Measurements from ENCODE around the gene NFIA.

The NFIA gene

GRCh38 chr1:61280452-61280851 is 198.1 kb downstream of the NFIA start:
- no peak for FAIRE-seq

GRCh38 chr1:61282387-61282786 is 200.0 kb downstream of the NFIA start:
- no peak for FAIRE-seq

- no peak for FAIRE-seq
Measured at GRCh38 chr1:61284248-61284854, 202.0 kb downstream of the NFIA start.

DNA sequence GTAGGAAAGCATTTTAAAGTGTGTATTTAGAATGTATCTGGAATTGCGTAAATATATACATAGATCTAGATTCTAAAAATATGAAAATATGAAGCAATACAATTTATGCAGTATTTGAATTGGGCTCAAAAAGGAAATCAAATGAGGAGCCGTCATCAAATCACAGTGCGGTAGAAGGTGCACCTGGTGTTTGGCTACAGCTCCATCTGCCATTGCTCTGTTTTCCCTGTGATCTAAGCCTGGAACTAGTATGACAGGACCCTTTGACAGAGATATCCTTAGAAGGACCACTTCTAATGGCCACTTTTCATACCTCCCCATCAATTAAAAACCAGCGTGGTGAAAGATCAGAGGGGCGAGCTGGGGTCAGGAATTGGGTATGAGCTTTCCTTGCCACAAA is 202.6 kb downstream of the NFIA start:
- FAIRE-seq, result no peak

GRCh38 chr1:61285371-61285885 is 203.1 kb downstream of the NFIA start:
- FAIRE-seq, result no peak

DNA sequence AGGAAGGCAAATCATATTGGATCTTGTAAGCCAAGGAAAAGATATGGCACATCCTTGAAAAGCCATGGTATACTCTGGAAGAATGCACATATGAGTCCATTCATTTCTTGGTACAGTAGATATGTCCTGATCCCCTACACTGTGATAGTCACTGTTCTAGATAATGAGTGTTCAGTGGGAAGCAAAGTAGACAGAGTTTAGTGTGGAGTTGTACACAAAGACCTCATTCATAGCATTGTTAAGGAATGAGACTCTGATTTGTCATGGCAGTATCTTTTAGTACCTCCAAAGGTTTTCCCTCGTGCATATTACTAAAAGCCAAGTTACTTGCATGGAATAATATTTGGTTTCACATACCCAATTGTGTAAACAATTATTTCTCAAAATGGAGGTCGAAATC is 204.7 kb downstream of the NFIA start:
- no peak for FAIRE-seq

DNA sequence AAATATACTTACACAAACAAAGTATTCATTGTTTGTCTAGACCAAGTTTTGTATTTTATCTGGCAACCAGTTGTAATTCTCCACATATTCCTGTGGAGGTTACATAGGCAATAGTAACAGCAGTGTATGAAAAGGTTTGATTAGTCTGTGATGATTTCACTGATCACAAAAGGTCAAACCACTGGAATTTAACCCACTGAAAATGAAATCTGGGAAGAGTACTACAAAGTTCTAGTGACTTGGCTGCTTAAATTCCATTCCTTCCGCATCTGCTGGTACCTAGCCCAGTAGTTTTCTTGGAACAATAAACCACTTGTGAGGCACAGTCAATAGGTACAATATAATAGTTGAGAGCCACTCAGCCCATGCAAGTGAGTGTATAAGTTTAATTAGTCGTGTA is 205.4 kb downstream of the NFIA start:
- FAIRE-seq, result no peak

- FAIRE-seq, result no peak
Measured at GRCh38 chr1:61289232-61290098, 207.1 kb downstream of the NFIA start.

GRCh38 chr1:61290525-61290924 is 208.2 kb downstream of the NFIA start:
- no peak for FAIRE-seq

DNA sequence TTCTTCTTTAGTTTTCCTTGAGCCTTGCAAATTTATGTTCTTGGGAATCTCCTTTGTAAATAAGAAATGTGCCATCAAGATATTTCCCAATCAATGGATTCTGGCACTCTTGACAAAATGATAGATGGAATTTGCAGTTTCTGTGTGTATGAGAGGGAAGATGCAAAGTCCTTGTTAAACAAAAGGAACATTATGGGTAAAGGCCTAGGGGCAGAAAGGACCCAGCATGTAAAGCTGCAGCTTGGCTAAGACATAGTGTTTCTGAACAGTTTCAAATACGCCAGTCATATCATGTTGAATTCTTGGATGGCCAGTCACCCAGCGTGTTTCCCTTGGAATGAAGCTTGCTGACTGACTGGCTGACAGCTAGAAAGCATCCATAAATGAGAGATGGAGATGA is 210.8 kb downstream of the NFIA start:
- no peak for FAIRE-seq

DNA sequence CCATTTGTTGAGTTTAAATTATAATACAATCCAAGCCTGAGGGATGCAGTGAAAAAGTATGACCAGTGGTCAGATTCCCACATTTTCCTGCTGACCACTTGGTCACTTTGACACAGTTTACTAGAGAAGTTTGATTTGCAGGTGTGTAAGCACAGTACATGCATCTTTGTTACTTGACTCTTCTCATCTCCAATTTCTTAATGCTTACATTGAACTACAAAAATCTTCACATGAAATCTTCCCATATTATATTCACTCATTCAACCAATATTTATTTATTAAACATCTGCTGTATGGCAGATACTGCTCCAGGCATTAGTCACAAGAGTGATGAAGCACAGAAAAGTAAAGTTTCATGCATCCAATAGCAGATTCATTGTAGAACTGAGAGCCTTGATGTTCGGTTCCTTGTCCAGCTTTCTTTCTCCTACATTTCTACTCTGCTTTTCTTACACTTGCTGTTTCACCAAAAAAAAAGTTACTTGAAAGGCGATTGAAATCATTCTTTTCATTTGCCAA is 211.7 kb downstream of the NFIA start:
- no peak for FAIRE-seq

GRCh38 chr1:61294930-61295329 is 212.6 kb downstream of the NFIA start:
- no peak for FAIRE-seq

GRCh38 chr1:61295818-61296537 is 213.6 kb downstream of the NFIA start:
- FAIRE-seq, result no peak

DNA sequence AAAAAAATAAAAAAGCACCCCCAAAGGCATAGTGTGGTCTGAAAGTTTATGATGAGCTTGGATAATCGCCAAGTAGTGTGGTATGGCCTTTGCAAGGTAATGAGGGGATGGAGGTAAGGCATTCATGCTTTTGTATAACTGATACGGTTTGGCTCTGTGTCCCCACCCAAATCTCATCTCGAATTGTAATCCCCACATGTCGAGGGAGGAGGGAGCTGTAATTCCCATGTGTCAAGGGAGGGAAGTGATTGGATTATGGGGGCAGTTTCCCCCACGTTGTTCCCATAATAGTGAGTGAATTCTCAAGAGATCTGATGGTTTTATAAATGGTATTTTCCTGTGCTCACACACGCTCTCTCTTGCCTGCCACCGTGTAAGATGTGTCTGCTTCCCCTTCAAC is 215.5 kb downstream of the NFIA start:
- no peak for FAIRE-seq

- FAIRE-seq, result no peak
Measured at GRCh38 chr1:61299463-61299862, 217.1 kb downstream of the NFIA start.

- no peak for FAIRE-seq
Measured at GRCh38 chr1:61300899-61301298, 218.5 kb downstream of the NFIA start.

DNA sequence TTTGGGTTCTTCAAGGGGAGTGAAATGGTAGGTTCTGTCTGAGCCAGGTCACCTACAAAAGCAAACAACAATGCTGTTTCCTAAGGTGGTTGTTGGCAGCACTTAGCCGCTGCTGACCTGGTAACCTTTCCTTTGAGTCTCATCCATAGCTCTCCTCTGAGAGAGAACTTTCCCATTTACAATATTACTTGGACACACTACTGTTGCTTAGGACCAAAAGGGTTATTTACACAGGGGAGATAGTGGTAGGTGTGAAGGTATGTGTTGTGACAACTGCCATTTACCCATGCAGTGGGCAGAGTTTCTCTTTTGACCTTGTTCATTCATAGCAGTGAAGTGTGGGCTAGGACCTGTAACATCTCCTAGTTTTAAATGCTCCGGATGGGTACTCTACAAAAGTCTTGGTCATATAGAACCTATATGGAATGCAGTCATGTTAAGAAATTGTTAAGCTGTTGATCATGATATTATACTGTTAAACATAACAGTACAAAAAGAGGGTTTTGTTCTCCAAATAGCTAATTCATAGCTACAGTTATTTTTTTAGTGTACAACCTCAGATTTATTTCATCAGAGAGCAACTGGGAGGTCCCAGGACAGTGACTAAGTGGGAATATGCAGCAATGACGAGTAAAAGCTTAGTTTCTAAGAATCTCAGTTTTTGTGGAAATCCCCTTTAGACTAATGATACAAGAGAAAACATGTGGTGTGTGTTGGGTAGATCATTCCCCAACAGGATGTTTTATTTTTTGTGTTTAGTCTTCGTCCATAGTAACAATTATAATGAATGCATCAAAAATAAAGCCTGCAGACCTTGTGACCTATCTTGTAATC is 219.7 kb downstream of the NFIA start:
- FAIRE-seq, result peak; percentile 98

DNA sequence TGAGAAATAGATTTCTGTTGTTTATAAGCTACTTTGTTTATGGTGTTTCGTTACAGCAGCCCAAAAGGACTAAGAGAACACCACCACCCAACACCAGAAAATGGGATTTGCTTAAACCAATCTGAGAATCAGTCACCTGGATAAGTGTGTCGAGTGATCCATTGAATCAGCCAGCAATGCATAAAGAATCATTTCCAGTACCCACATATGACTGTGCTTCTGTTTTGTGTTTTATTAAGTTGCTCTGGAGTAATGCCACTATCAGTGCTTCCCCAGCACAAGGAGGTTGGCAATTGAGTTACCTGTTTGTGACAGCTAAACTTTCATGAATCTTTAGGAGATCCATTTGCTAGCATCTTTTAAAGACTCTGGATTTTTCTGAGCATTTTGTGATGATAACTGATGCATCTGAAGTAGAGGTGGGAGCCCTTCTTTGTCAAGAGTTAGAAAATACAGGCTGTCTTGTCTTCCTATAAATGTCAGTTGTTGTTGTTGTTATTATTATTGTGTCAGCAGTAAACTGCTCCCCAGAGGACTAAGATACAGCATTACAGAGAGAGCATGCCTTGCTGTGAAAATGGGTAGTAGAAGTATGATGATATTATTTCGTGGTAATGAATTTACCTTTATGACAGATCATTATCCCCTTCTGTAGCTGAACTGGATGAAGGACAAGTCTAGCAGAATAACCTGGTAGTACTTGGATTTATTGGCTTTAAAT is 225.2 kb downstream of the NFIA start:
- FAIRE-seq, result no peak

GRCh38 chr1:61310057-61310456 is 227.7 kb downstream of the NFIA start:
- no peak for FAIRE-seq

DNA sequence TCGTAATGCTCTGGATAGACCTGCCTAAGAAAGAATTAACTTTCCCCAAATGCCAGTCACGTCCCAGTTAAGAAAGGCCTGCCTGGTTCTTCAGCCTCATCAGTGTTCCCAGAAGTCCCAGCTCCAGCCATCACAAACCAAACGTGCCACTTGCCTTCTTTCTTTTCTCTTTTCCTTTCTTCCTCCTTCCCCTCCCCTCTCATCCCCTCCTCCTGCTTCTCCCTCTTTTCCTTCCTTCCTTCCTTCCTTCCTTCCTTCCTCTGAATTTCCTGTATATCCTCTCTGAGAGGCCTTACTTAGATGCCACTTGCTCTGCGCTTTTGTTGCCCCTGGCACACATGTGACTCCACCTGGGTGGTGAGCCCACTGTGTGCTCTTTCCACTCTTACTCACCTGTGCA is 228.2 kb downstream of the NFIA start:
- no peak for FAIRE-seq

DNA sequence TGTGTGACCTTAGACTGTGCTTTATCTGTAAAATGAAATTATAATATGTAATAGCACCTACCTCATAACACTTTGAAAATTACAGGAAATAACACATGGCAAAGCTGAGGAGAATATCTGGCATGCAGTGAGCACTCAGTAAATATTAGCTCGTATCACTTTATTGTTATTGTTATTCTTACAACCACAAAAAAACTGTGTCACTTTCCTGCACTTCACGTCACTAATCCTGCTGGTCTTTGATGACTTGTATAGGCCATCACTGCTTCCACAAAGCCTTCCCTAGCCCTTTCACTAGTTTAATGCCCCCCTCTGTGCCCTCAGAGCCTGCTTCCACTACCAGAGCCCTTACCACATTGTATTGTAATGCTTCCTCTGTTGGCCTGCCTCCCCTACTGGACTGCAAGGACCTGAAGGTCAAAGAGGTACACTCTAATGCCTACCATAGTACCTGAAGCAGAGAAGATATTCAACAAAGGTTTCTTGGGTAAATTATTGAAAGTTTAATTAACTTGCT is 231.6 kb downstream of the NFIA start:
- no peak for FAIRE-seq
